Parathyroid adenoma (tissue), 2 donors: ENCODE results near the gene DNAH8.

Experiments
- H2AFZ ChIP-seq: fragments of 300-600 bp; sonication (generic); one replicate; pipeline ENCODE4 v1.7.0; 2017; ENCODE audit warnings: antibody characterized with exemption, mild to moderate bottlenecking
- H3K27ac ChIP-seq: fragments of 300-600 bp; sonication (generic); one replicate; pipeline ENCODE4 v1.7.0; 2017
- H3K27me3 ChIP-seq: fragments of 300-600 bp; sonication (generic); one replicate; pipeline ENCODE4 v1.7.0; 2017; ENCODE audit warnings: low read length; ENCODE audit not compliant: control insufficient read depth, insufficient read depth
- H3K36me3 ChIP-seq: fragments of 300-600 bp; sonication (generic); one replicate; pipeline ENCODE4 v1.7.0; 2017; ENCODE audit warnings: low read length; ENCODE audit not compliant: control insufficient read depth, insufficient read depth
- H3K4me1 ChIP-seq: fragments of 300-600 bp; sonication (generic); one replicate; pipeline ENCODE4 v1.7.0; 2017; ENCODE audit warnings: control low read depth
- H3K4me2 ChIP-seq: fragments of 300-600 bp; sonication (generic); one replicate; pipeline ENCODE4 v1.7.0; 2017; ENCODE audit warnings: low read length
- H3K4me3 ChIP-seq: fragments of 300-600 bp; sonication (generic); one replicate; pipeline ENCODE4 v1.7.0; 2017; ENCODE audit warnings: low read depth, low read length
- H3K79me2 ChIP-seq: fragments of 300-600 bp; sonication (generic); one replicate; pipeline ENCODE4 v1.7.0; 2017; ENCODE audit warnings: control low read depth
- H3K9ac ChIP-seq: fragments of 300-600 bp; sonication (generic); one replicate; pipeline ENCODE4 v1.7.0; 2017; ENCODE audit warnings: mild to moderate bottlenecking
- H3K9me3 ChIP-seq: fragments of 300-600 bp; sonication (generic); one replicate; pipeline ENCODE4 v1.7.0; 2017; ENCODE audit warnings: low read length; ENCODE audit not compliant: control insufficient read depth
- CTCF ChIP-seq: fragments of 300-600 bp; sonication (generic); IDR thresholded peaks from one replicate; pipeline ENCODE4 v1.7.0; 2017; ENCODE audit warnings: antibody characterized with exemption, mild to moderate bottlenecking
- donor health status: primary hyperparathyroidism.

The DNAH8 gene

GRCh38 chr6:38755207-38755606, 40.1 kb downstream of the DNAH8 start:
- peak overlapping the region; percentile 5 for H2AFZ ChIP-seq
- H3K27ac ChIP-seq: no peak overlapping the region
- H3K4me1 ChIP-seq: no peaks in the 10 kb centered on the region
- no peak overlapping the region for H3K9ac ChIP-seq
- no peaks in the 10 kb centered on the region for H3K79me2 ChIP-seq
- H3K4me2 ChIP-seq: no peak overlapping the region
- no peaks in the 10 kb centered on the region for H3K27me3 ChIP-seq
- no peak for TF ChIP-seq CTCF
- H3K36me3 ChIP-seq: no peaks in the 10 kb centered on the region
- H3K9me3 ChIP-seq: no peaks in the 10 kb centered on the region
- H3K4me3 ChIP-seq: no peak overlapping the region

- no peak for TF ChIP-seq CTCF
- H3K4me3 ChIP-seq: no peak overlapping the region
- H3K27me3 ChIP-seq: no peaks in the 10 kb centered on the region
- no peaks in the 10 kb centered on the region for H3K36me3 ChIP-seq
- no peaks in the 10 kb centered on the region for H3K79me2 ChIP-seq
- H3K27ac ChIP-seq: no peak overlapping the region
- H3K4me2 ChIP-seq: no peak overlapping the region
- H3K4me1 ChIP-seq: no peaks in the 10 kb centered on the region
- no peak overlapping the region for H2AFZ ChIP-seq
- H3K9me3 ChIP-seq: no peaks in the 10 kb centered on the region
- no peak overlapping the region for H3K9ac ChIP-seq
Observed at GRCh38 chr6:38755874-38756273, 40.8 kb downstream of the DNAH8 start.

- no peak for TF ChIP-seq CTCF
- H3K27me3 ChIP-seq: no peaks in the 10 kb centered on the region
- H3K27ac ChIP-seq: no peak overlapping the region
- H3K79me2 ChIP-seq: no peaks in the 10 kb centered on the region
- no peak overlapping the region for H2AFZ ChIP-seq
- no peak overlapping the region for H3K9ac ChIP-seq
- H3K4me1 ChIP-seq: no peaks in the 10 kb centered on the region
- no peaks in the 10 kb centered on the region for H3K9me3 ChIP-seq
- H3K36me3 ChIP-seq: no peaks in the 10 kb centered on the region
- no peak overlapping the region for H3K4me3 ChIP-seq
- no peak overlapping the region for H3K4me2 ChIP-seq
Observed at GRCh38 chr6:38760097-38760496, 45.0 kb downstream of the DNAH8 start.

GRCh38 chr6:38762848-38763247, 47.7 kb downstream of the DNAH8 start:
- TF ChIP-seq CTCF: no peak
- Histone ChIP-seq H3K9me3 (no peaks in the 10 kb centered on the region), H3K9ac (no peak overlapping the region), H3K79me2 (no peaks in the 10 kb centered on the region), H3K27me3 (no peaks in the 10 kb centered on the region), H3K4me3 (no peak overlapping the region), H2AFZ (no peak overlapping the region), H3K36me3 (no peaks in the 10 kb centered on the region), H3K27ac (no peak overlapping the region), H3K4me1 (no peaks in the 10 kb centered on the region), H3K4me2 (no peak overlapping the region)

- Histone ChIP-seq H3K4me3 (no peak overlapping the region), H3K4me2 (no peak overlapping the region), H3K27me3 (no peaks in the 10 kb centered on the region), H2AFZ (no peak overlapping the region), H3K36me3 (no peaks in the 10 kb centered on the region), H3K4me1 (no peaks in the 10 kb centered on the region), H3K79me2 (no peaks in the 10 kb centered on the region), H3K9ac (no peak overlapping the region), H3K27ac (no peak overlapping the region), H3K9me3 (no peaks in the 10 kb centered on the region)
- TF ChIP-seq CTCF: no peak
Observed at GRCh38 chr6:38767560-38767959, 52.4 kb downstream of the DNAH8 start.
